Activated CD4-positive, alpha-beta T cell treated with anti-CD3 and anti-CD28 coated beads, Interleukin-2, amount 50 U/mL, for 24 hours (primary cell): ENCODE data around the gene TRIOBP.
A peak's percentile ranks its signal among the peaks of the same experiment; 100 is the strongest.
"Not testable (repeated sequence)": the region's sequence is repeated elsewhere in the genome, so short reads cannot be mapped to it uniquely, and the experiment has no call there.

Source experiments
- DNase-seq, 2 donors: peaks; one replicate each; pipeline ENCODE4 v3.0.0-alpha.2; 2020; ENCODE audit warnings: low read depth in 1 of 2, low spot score in 1 of 2

The TRIOBP gene, protein sequence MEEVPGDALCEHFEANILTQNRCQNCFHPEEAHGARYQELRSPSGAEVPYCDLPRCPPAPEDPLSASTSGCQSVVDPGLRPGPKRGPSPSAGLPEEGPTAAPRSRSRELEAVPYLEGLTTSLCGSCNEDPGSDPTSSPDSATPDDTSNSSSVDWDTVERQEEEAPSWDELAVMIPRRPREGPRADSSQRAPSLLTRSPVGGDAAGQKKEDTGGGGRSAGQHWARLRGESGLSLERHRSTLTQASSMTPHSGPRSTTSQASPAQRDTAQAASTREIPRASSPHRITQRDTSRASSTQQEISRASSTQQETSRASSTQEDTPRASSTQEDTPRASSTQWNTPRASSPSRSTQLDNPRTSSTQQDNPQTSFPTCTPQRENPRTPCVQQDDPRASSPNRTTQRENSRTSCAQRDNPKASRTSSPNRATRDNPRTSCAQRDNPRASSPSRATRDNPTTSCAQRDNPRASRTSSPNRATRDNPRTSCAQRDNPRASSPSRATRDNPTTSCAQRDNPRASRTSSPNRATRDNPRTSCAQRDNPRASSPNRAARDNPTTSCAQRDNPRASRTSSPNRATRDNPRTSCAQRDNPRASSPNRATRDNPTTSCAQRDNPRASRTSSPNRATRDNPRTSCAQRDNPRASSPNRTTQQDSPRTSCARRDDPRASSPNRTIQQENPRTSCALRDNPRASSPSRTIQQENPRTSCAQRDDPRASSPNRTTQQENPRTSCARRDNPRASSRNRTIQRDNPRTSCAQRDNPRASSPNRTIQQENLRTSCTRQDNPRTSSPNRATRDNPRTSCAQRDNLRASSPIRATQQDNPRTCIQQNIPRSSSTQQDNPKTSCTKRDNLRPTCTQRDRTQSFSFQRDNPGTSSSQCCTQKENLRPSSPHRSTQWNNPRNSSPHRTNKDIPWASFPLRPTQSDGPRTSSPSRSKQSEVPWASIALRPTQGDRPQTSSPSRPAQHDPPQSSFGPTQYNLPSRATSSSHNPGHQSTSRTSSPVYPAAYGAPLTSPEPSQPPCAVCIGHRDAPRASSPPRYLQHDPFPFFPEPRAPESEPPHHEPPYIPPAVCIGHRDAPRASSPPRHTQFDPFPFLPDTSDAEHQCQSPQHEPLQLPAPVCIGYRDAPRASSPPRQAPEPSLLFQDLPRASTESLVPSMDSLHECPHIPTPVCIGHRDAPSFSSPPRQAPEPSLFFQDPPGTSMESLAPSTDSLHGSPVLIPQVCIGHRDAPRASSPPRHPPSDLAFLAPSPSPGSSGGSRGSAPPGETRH (N-terminal part only)

DNA sequence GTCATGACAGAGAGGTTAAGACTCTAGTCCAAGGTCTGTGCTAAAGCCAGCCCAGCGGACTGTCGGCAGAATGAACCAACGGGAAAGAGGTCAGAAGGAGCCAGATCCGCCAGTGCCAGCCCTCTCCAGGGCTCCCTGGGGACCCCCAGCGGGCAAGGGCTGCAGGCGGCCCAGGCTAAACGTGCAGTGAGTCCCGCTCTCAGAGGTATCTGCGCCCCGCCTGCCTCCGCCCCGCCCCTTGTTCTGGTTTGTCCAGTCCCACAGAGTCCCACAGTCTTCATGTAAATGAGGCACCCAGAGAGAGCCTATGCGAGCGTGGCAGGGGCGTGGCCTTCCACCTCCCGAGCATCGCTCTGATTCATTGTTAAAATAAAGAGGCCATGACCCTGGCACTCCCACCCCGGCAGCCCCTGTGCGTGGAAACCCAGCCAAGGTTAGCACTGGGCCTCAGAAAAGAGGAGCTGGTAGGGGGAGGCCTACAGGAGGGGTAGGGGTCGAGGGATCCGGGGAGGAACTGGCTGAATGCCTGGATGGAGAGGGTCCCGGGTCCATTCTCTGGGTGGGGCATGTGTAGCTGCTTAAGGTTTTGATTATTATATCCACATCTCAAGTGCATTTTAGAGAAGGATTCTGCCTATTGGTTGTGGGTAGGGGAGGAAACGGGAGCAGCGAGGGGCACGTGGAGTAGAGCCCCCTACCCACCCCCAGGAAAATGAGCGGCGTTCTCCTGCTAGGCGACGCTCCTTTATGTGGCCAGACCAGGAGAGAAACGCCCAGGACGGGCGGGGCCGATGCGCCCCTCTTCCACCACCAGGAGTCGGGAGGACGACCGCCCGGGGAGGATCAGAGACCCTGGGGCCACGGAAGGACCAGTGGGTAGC is at the start of gene TRIOBP:
Gene TRIOBP (plus strand): TSS at position 392 of the 881 bp plus-strand sequence. CDS start 4,318 bp downstream, outside the sequence.
- peak; percentile 54 to 79 for DNase-seq

DNA sequence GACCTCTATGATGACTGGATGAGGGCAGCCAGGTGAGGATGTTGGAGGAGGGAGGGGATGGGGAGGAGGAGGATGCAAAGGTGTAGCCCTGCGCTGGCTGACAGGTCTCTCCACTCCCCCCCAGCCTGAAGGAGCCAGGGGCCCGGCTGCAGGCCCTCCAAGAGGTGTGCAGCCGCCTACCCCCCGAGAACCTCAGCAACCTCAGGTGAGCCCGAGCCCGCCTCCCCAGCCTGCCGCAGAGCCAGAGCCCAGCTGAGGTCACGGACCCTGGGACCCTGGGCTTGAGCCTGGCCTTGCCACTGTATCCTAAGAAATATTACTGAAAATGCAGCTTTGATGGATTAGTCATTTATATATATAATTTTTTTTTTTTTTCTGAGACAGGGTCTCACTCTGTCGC is 49.5 kb upstream of the TRIOBP start:
- DNase-seq, result no peak

DNA sequence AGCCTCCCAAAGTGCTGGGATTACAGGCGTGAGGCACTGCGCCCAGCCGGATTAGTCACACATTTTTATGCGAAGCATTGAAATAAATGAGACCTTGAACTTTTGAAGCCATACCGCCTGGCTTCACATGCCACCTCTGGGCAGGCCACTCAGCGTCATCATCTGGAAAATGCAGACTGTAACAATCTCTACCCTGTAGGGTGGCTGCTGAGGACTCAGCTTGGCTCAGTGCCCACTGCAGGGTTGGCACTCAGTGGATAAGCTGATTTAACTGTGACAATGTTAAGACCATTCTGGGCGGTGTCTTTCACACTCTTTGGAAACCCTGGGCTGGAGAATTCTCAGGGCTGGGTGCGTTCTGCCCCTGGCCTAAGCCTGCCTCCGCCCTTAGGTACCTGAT is 48.9 kb upstream of the TRIOBP start:
- no peak for DNase-seq

DNA sequence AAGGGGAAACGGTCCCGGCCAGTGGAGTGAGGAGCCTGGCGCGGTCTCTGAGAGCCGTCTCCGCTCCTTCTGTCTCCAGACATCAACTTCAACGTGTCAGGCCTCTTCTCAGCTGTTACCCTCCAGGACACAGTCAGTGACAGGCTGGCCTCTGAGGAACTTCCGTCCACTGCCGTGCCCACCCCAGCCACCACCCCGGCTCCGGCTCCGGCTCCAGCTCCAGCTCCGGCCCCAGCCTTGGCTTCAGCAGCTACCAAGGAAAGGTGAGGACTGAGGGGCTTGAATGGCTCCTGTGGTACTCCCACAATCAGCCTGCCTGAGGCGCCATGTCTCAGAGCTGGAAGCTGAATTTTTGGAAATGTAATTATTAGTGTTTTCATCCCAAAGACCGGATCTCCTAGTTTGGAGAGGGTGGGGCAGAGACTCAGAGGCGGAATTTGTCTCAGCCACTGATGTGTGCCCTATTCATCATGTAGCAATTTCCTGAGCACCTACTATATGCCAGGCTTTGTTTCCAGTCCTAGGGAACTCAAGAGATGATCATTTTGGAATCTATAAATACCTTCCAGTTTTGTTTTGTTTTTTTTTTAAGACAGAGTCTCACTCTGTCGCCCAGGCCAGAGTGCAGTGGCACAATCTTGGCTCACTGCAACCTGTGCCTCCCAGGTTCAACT is 46.2 kb upstream of the TRIOBP start:
- DNase-seq, result no peak

DNA sequence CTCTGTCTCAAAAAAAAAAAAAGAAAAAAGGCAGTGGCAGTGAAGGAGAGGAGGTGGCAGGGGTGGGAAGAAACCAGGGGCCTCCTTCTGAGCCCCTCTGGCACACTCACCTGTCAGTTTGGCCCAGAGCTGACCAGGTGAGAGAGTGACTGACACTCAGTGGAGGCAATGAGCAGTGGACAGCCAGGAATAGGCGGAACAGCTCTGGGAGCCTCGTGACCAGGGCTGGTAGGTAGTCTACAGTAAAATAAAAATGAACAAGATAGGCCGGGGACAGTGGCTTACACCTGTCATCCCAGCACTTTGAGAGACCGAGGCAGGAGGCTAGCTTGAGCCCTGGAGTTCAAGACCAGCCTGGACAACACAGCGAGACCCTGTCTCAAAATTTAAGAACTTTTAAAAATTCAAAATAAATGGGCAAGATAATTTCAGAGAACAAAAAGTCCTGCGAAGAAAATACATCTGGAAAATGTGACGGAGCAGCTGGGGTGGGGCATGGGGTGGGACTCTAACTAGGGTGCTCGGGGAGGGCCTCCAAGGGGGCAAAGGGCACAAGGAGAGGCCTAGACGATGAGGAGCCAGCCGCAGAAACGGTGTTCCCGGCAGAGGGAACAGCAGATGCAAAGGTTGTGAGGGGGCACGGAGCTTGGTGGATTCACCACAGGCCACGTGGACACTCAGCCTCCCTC is 42.1 kb upstream of the TRIOBP start:
- DNase-seq, result no peak

DNA sequence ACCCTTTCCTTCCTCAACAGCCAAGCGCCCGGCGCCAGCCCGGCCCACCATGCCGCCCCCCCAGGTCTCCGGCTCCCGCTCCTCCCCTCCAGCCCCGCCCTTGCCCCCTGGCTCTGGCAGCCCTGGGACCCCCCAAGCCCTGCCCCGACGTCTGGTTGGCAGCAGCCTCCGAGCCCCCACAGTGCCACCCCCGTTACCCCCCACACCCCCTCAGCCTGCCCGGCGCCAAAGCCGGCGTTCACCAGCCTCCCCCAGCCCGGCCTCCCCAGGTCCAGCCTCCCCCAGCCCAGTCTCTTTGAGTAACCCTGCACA is 41.6 kb upstream of the TRIOBP start:
- no peak for DNase-seq

DNA sequence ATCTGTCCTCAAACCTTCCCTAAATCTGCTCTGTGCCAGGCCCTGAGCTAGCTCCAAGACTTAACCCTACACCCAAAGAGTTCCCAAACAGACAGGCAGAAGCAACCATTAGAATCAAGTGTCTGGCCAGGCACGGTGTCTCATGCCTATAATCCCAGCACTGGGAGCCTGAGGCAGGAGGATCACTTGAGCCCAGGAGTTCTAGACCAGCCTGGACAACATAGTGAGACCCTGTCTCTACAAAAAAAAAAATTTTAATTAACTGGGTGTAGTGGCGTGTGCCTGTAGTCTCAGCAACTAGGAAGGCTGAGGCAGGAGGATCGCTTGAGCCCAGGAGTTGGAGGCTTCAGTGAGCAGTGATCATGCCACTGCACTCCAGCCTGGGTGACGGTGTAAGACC is 40.3 kb upstream of the TRIOBP start:
- not testable (repeated sequence) for DNase-seq

DNA sequence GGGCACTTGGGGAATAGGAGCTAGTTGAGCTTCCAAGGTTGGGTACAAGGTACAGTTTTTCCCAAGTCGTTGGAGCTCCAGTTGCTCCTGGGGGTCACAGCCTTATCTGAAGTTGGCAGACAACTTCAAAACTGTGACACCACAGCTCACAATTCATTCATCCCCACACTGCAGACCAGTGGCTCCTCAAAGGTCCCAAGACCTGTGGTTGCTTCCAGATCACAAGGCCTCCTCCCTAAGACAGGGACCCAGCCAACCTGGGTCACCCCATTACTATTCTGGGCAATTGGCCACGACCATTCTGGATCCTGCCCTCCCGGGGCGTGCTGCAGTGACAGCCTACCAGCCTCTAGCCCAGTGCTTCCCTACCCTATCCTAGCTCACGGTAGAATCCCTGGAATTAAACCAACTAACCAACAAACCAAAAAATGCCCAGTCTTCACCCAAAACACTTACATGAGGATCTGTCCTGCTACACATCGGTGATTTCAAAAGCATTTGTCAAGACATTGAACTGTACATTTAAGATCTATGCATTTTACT is 39.2 kb upstream of the TRIOBP start:
- no peak for DNase-seq

DNA sequence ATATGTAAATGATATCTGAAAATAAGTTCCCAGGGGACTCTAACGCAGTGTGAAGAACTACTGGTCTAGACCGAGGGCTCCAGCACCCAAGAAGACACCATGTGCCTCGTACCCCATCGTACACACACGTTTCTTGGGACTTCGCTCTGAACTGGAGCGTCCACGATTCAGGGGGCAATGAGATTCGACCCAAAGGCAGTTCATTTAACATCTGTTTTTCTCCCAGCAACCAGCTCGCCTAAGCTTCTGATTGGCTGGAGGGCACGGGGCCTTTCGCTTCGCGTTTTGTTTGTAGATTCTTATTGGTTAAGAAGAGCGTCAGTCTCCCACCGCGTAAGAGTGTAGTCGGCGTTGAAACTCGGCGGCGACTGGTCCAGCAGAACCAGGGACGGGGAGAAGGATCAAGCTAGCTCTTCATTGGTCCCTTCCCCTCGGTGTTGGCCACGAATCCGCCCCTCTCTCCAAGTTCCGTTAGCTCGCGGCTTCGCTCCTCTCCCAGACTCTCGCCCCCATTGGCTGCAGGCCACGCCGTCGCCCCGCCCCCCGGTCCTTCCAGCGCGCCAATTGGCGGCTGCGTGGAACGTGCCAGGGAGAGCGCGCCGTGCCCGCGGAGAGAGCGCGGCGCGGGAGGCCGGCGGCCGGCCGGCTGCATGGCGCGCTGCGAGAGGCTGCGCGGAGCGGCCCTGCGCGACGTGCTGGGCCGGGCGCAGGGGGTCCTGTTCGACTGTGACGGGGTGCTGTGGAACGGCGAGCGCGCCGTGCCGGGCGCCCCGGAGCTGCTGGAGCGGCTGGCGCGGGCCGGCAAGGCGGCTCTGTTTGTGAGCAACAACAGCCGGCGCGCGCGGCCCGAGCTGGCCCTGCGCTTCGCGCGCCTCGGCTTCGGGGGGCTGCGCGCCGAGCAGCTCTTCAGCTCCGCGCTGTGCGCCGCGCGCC is 38.4 kb upstream of the TRIOBP start, which contains the start of gene PDXP:
Gene PDXP (plus strand): TSS at position 591 of the 933 bp plus-strand sequence. CDS start 60 bp downstream, at position 651.
- DNase-seq, result peak; percentile 94 to 98

DNA sequence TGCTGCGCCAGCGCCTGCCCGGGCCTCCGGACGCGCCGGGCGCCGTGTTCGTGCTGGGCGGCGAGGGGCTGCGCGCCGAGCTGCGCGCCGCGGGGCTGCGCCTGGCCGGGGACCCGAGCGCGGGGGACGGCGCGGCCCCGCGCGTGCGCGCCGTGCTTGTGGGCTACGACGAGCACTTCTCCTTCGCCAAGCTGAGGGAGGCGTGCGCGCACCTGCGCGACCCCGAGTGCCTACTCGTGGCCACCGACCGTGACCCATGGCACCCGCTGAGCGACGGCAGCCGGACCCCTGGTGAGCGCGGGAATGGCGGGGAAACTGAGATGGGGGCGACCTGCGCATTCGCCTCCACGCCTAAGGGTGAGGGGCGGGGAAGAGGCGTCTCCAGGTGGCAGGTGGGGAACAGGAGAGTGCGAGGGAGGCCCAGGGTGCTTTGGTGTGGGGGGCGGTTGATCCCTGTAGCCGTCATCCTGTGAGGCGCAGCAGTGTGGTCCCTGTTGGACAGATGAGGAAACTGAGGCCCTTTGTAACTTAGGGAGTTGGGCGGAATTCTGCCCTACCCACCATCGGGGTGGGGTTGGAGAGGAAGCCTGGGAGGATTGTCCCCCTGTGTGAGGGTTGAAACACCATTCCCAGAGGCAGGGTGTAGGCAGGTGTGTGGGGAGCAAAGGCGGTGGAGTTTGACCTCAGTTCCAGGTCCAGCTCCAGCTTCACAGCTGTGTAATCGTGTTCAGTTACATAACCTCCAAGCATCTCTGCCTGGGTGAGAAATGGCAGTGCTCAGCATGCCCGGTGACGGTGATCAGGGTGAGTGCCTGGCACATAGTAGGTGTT is 37.6 kb upstream of the TRIOBP start:
- DNase-seq, result no peak

DNA sequence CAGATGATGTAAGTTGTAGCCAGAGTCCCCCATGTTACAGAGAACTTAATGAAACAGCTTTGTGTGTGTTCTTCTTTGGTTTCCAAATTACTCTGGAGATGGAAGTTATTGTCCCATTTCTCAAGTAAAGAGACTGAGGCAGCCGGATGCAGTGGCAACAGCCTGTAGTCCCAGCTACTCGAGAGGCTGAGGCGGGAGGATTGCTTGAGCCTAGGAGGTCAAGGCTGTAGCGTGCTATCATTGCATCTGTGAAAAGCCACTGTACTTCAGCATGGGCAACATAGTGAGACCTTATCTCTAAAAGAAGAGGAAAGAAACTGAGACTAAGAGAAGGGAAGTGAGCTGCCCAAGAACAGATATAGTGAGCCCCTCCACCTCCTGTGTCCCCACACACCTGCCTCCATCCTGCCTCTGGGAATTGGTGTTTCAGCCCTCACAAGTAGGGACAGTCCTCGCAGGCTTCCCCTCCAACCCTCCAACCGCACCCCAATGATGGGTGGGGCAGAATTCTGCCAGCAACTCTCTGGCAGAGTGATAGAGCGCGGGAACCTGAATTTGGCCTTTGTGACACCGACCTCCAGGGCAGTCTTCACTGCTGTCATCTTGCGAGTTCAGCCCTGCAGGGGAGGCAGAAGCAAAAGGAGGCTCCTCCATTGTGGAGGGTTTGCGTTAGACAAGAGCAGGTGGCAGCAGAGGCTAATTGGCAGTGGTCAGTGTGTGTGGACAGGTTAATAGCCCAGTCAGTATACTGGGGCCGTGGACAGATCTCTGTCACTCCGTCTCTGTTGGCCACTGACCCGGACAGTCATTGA is 36.7 kb upstream of the TRIOBP start:
- no peak for DNase-seq

DNA sequence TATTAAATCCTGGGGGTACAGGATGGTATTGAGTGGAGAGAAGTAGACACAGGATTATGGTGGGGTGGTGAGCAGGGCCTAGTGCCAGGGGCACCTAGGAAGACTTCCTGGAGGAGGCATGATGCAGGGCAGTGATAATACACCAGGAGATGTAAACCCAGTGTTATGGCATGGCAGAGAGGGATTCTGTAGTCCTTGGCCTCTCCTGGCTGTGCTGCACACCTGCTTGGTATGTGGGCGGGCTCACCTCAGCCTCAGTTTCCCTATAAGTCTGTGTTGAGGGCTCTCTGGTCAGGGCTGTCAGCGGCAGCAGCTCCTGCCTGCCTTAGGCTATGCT is 36.2 kb upstream of the TRIOBP start:
- no peak for DNase-seq

DNA sequence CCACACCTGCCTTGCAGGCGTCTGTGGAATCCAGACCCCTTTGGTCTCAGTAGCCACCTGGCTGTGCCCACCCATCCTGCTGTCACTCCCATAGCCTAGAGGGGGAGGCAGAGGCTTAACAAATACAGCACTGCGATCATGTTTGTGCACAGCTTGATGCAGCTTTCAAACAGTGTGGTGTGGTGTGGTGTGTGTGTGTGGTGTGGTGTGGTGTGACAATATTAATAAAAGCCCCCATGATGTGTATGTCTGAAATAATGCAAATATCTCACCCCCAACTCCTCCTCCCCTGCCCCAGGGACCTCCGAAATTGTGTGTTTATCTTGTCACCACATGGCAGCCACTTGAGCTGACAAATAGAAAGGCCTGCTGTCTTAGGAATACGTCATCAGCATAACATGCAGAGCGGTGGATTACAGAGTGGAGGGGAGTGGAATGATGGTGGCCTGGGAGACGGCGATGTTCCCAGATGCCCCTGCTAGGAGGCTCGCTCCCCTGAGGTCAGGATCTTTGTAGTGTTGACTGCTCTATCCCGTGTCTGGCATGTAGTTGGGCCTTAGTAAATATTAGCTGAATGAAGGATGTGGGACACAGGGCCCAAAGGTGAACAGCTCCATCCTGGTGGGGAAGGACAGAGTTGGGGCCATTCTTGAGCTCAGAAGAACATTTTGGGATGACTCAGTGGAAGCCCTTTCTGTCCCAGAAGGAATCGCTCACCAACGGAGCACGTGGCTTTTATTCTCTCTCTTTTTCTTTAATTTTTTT is 35.5 kb upstream of the TRIOBP start:
- no peak for DNase-seq

DNA sequence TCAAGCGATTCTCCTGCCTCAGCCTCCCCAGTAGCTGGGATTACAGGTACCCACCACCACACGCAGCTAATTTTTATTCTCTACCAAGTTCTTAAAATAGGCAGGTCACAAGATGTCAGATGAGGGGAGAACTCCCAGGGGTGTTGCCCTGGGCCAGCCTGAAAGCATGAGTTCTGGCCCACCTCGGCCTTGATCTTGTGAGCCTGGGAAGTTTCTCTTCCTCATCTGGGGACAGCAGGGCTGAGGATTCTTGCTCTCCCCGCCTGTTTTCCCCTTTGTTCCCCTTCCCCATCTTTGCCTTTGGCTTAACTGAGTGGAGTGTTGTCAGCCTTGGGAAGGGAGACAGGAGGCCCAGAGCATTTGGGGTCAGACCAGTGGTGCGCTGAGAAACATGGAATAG is 34.8 kb upstream of the TRIOBP start:
- no peak for DNase-seq

DNA sequence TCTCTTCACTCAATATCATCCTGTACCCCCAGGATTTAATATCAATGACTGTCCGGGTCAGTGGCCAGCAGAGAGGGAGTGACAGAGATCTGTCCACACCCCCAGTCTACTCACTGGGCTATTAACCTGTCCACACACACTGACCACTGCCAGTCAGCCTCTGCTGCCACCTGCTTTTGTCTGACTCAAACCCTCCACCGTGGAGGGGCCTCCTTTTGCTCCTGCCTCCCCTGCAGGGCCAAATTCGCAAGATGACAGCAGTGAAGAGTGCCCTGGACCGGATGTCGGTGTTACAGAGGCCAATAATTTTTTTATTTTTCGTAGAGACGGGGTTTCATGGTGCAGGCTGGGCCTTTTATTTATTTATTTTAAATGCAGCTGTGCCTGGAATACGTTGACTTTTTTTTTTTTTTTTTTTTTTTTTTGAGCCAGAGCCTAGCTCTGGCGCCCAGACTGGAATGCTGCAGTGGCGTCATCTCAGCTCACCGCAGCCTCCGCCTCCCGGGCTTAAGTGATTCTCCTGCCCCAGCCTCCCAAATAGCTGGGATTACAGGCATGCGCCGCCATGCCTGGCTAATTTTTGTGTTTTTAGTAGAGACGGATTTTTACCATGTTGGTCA is 33.2 kb upstream of the TRIOBP start:
- DNase-seq, result no peak
